Left lobe of liver (tissue), 2 donors: Measurements from ENCODE around the gene CTPS2. TPM values are rescaled to one million over a fixed set of nuclear protein-coding genes. Genes with fewer than 3 reads are reported as not detected.

ENCODE experiments used
- ATAC-seq: fragments of 200-7000 bp; cut with Tn5 transposase; one replicate; pipeline ENCODE4 v1.9.1; 2020; ENCODE audit warnings: mild to moderate bottlenecking, moderate library complexity
- DNase-seq: peaks from one replicate; pipeline ENCODE4 v3.0.0-alpha.2; 2020; ENCODE audit warnings: low spot score
- total RNA-seq: library from RNA; stranded (reverse); gene quantifications from one replicate; pipeline ENCODE4 v1.2.1, GENCODE V29; 2021
- donor health status: DM: no; HTN: no; CAD: no; lungs with moderate emphysema.
- donor health status: DM: no; HTN: yes; CAD: no.

CTPS2 gene
- total RNA-seq, 1 donor from 2014 or later = 7.8 TPM

DNA sequence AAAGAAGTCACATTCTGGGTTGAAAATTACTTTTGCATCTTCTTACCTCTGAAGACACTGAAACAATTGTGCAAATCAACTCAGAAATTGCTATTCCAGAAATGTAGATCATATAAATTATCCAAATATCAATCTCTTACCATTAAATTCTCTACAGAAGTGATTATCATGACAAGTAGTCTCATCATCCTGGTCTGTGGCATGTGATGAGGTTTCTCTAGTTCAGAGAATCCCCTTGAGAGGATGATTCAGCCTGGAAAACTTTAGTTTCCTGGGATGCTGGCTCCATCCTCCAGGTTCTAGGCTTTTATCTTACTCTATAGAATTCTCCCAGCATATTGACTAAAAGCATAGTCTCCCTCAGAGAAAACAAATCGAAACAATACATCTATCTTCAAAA is 138.7 kb downstream of the CTPS2 start:
- ATAC-seq (no peak), DNase-seq (no peak)

DNA sequence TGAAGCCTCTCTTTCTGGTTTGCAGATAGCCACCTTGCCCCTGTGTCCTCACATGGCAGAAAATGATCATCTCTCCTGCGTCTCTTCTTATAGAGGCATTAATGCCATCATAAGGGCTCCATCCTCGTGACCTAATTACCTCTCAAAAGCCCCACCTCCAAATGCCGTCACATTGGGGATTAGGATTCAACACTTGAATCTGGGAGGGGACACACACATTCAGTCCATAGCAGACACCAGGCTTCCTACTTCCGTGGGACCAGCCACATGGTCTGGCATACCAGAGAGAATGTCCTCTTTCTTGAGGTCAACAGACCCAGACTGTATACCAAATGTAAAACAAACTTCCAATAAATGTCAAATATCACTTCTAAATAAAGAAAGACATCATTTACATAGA is 144.8 kb downstream of the CTPS2 start:
- DNase-seq (no peak), ATAC-seq (no peak)

DNA sequence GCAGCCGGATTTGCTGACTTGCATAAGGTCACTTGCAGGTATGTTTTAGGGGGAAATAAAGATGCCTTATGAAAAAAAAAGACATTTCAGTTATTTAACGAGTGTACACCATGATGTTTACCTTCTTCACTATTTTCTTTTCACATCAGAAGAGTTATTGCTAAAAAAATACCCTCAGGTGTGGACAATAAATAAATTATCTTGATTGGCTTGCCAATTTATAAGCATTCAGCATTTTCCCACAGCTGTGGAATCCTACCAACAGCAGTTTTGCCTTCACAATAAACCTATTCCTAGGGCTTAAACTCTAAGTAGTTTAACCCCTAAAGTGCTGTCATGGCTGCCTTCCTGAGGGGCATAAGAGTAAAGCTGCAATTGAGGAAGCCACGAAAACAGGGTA is 145.9 kb downstream of the CTPS2 start:
- DNase-seq (no peak), ATAC-seq (no peak)

DNA sequence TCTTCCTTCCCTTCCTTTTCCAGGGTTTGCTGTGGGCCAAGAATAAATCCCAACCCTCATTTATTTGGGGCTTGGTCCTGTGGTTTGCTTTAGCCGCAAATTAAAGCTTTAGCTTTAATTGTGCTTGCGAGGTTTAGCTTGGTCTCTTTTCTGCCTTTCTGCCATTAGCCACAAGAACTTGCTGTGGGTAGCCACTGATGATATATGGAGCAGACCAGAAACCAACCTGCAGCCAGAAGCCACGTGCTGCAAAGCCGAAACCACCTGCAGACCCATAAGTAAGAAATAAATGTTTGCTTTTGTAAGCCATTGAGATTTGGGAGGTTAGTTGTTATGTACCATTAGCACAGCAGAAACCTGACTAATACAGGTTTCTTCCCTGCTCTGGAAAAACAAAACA is 152.3 kb downstream of the CTPS2 start:
- ATAC-seq (no peak), DNase-seq (no peak)

DNA sequence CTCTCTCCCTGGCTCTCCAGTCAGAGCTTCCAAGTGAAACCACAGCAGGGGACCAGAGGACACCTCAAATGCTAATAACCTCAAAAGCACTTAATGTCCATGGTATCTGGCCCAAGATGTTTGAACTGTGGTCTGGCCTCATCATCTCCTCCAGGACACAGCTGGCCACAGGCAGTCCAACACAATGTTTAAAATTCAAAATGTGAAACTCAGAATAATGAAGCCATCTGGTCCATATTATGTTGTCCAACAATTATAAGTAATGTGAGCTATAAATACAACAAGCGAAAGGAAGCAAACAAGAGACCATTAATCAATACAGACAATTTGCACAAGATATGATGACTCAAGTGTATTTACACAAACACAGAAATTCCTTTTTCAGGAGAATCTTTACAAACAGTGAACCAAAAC is 153.3 kb downstream of the CTPS2 start:
- DNase-seq (no peak), ATAC-seq (no peak)

DNA sequence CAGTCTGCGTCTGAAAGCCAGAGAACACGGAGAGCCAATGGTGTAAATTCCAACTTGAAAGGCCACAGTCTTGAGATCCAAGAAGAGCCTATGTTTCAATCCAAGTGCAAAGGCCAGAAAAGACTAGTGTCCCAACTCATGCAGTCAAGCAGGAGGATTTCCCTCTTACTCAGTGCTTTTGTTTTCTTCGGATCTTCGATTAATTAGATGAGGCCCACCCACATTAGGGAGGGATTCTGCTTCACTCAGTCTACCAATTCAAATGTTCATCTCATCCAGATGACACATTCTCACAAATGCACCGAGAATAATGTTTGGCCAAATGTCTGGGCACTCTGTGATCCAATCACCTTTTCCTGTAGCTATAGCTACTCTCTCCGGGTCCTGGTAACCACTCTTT is 154.0 kb downstream of the CTPS2 start:
- DNase-seq = no peak
- no peak for ATAC-seq

DNA sequence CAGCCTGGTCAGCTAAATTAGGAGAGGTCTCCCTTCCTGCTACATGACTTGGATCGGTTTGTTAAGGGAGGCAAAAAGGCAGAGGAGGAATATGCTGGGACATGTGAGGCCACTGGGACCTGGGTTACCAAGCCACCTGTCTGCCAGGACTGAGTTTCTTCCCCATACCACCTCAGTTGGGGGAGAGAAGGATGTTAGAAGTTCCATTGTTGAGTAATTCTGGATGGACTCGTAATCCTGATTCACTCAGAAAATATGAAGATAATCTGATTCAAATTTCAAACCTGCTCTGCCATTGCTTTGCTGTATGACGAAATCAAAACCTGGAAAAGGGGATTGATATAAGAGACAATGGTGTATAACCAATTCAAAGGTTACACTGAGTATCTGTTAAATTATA is 159.9 kb downstream of the CTPS2 start:
- ATAC-seq (no peak), DNase-seq (no peak)

DNA sequence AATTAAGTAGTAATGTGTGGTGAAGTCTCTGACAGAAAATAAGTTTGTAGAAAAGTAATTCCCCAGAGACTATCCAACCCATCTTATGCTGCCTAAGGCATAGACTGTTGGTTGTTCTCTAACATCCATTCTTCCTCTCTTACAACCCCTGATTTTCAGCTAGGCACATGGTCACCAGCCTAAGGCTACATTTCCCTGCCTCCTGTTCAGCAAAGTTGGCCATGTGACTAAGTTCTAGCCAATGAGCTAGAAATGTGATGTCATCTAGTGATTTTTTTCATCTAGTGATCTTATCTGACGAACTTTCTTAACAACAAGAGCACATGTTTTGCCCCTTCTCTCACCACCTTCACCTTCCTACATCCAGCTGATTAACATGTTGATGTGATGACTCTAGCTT is 164.8 kb downstream of the CTPS2 start:
- ATAC-seq (no peak), DNase-seq (no peak)

DNA sequence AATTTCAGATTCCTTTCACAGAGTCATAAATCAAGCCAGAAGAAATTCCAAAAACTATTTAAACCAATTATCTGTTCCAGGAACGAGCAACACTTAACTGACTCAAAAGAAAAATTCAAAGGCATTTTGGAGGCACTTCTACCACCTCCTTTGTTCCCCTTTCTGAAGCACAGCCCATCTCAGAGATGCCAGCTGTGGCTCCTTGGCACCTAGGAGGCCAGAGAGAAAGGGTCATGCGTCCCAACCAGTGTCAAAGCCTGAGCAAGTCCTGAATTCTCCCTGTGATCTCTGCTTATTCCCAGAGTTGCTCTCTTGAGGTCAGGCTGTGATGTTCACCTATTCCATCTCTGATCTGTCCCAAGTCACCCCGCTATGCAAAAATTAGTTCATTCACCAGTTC is 167.5 kb downstream of the CTPS2 start:
- DNase-seq = no peak
- ATAC-seq = no peak

Other genes starting within 250 kb of the CTPS2 start
- gene S100G, start 62.5 kb downstream of the CTPS2 start, total RNA-seq = not detected
- 26.6 TPM for gene SYAP1, start 6.9 kb upstream of the CTPS2 start, total RNA-seq
- gene TXLNG, start 73.8 kb upstream of the CTPS2 start, total RNA-seq = 5.1 TPM
- 28.1 TPM for gene RBBP7, start 157.7 kb upstream of the CTPS2 start, total RNA-seq
- gene REPS2, start 234.0 kb upstream of the CTPS2 start, total RNA-seq = 19.1 TPM